Measurements from ENCODE around the gene LDLRAD4.

- TF ChIP-seq, protein P1, sequence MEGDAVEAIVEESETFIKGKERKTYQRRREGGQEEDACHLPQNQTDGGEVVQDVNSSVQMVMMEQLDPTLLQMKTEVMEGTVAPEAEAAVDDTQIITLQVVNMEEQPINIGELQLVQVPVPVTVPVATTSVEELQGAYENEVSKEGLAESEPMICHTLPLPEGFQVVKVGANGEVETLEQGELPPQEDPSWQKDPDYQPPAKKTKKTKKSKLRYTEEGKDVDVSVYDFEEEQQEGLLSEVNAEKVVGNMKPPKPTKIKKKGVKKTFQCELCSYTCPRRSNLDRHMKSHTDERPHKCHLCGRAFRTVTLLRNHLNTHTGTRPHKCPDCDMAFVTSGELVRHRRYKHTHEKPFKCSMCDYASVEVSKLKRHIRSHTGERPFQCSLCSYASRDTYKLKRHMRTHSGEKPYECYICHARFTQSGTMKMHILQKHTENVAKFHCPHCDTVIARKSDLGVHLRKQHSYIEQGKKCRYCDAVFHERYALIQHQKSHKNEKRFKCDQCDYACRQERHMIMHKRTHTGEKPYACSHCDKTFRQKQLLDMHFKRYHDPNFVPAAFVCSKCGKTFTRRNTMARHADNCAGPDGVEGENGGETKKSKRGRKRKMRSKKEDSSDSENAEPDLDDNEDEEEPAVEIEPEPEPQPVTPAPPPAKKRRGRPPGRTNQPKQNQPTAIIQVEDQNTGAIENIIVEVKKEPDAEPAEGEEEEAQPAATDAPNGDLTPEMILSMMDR (IDR thresholded peaks at IDR 0.05) = no peak
- TF ChIP-seq EP300 (IDR thresholded peaks at IDR 0.05) = no peak
Observed at GRCh38 chr18:13437034-13437433, 218.5 kb downstream of the LDLRAD4 start.

Data from tibial nerve (tissue), 4 donors.